CD4-positive, alpha-beta T cell treated with Interleukin-17A for 1 hour (primary cell): ENCODE data around the gene MAP2K5.

Experiments used
- DNase-seq: peaks from one replicate; pipeline ENCODE4 v3.0.0-alpha.2; 2020

MAP2K5 gene

GRCh38 chr15:67788986-67789385 lies 246.5 kb downstream of the MAP2K5 start:
- no peak for DNase-seq

DNA sequence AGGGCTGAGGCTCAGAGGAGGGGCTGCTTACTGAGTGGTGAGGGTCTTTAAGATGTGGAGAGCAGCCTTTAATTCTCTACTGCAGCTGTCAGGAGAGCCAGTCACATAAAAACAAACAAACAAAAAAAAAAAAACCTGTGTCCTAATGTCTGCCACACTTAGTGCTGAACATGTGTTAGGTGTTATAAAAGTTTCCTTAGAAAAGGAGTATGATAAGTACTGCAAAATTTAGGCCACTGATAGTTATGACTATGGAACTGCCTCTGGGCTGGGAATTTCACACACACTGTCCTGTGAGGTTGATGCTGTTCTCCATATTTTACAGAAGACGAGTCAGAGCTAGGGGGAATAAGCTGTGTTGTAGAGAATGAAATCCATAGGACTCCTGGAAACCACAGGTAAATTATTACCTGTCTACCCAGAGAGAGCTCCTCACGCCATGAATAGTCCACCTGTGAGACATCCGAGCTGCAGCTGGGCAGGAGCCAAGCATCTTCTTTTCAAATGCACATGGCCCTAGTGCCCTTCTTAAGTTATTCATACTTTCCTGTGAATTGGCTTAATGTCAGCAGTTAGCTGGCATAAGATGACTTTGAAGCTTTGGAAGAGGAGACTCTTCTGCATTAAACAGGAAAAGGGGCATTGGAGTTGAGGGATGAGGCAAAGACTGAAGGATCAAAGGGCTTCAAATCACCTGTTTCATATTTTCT lies 248.3 kb downstream of the MAP2K5 start:
- DNase-seq: no peak

GRCh38 chr15:67792250-67792942 lies 249.9 kb downstream of the MAP2K5 start:
- DNase-seq: no peak

DNA sequence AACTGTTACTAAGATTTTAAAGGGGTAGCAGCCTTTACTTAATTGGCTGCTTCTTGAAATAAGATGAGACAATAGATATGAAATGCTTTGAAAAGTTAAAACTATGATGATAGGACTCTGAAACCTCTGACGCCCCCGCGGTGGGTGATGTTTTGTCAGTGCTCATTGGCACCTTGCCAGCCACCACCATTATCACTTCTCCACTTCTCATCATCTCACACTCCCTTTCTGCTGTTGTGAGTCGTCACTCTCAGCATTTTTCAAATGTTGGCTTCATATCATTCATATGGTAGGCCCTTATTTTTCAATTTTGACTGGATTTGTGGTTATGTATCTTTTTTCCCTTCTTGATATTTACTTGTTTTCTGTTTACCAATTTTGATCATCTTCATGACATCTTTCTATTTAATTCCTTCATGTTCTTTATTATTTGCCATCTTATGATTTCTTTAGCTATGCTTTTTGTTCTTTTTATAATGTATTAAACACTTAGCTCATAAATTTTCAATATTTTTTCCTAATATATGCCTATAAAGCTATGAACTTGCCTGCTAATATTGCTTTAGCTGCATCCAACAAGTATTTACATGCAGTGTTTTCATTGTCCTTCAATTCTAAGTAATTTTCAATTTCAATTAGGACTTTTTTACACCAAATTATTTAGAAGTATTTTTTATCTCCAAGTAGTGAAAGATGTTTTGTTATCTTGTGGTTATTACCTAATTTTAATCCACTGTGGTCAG lies 252.5 kb downstream of the MAP2K5 start:
- DNase-seq: no peak

GRCh38 chr15:67796196-67797127 lies 254.0 kb downstream of the MAP2K5 start:
- no peak for DNase-seq

GRCh38 chr15:67799801-67800205 lies 257.3 kb downstream of the MAP2K5 start:
- no peak for DNase-seq

DNA sequence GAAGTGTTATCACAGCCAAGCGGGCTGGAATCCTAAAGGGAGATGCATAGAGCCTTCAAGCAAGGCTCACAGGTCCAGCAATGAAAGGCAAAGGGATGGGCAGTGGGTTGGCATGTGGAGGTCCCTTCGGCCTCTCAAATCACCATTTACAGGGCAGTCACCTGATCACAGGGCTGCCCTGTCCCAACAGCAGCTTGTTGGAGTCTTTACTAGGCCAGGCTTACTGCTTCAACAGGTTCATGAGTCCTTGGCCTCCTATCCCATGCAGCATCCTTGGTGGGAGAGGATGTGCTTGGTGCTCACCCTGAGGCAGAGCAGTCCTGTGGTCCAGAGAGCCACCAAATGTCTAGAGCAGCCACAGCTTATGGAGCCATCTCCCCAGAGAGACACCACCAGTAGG lies 258.6 kb downstream of the MAP2K5 start:
- DNase-seq: no peak

DNA sequence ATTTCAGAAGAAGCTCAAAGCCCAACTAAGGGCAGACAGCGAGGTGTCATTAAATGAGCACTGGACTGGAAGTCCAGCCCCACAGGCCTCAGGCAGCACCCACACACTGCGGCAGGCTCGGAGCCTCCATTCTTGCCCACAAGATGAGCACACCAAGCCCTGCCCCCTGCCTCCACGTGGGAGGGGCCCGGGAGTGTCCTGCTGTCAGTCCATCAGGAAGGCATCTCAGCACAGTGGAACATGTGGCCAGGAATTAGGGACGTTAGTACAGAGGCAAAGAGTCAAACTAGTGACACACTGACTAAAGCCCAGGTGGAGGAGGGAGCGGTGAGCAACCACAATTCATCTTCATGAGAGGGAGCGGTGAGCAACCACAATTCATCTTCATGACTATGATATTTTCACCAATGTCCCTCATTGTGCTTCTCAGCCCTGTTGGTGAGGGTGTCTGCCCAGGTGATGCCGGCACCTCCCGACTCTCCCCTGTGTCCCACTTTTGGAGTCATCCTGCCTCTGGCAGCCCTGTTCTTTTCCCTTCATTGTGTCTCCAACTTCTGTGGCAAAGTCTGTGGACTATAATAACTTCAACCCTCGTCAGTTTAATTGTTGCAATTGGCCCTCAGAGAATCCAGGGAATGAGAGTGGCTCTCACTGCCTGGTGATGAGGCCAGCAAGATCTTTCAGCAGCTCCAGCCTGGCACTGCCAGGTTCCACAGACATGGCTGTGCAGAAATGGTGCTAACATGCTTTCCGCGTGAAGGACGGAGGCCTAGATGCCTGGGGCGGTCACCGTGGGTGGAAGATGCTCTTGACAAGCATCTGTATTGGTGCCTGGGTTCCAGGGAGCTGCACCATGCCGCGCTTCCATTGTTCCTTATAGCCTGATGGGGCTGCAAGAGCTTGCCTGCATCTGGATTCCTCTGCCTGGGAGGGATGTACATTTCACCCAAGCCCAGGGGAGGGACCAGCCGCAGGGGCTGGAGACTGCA lies 259.7 kb downstream of the MAP2K5 start:
- DNase-seq: no peak

DNA sequence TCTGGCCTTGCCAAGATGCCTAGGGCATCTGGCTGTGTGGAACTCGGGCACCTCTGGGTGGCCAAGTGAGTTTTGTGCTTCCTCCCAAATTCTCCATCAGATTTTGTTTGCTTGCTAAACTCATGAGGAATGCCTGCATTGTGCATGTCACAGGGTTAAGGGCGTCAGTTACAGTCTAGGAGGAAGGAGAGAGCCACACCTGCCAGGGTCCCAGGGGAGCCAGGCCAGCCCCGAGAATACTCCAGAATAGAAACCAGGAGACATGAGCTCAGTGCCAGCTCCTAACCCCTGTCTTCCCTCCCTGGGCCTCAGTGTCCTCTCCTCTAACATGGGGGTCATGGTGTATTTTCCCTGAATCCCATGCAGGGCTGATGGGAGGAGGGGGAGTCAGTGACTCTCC lies 260.8 kb downstream of the MAP2K5 start:
- DNase-seq: no peak

GRCh38 chr15:67803996-67804843 lies 261.7 kb downstream of the MAP2K5 start:
- DNase-seq: no peak

DNA sequence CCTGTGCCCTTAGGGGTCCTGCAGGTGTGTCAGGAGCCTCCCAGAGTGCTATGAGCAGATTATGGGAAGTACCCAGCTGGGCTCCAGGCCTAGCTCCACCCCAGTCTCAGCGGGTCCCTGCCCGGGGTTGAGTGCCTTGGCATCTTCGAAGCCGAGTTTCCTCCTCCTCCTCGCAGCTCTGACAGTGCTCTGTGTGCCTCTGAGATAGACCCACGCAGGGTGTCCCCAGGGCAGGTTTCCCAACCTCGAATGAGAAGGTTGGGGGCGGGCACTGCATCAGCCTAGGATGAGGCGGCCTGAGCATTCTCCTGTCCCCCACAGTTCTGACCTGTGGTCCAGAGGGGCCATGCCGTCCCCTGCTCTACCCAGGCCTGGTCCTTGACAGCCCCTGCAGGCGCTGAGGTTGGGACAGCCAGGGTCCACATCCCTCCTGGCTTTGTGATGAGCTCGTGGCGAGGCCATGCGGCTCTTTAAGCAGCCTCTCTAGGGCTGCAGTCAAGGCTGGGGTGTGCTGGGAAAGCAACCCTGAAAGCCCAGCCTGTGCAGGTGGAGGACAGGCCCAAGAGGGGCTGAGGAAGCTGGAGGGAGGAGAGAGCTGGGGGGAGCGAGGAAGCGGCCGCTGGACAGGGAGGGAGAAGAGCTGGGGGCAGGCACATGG lies 262.6 kb downstream of the MAP2K5 start:
- DNase-seq: no peak

DNA sequence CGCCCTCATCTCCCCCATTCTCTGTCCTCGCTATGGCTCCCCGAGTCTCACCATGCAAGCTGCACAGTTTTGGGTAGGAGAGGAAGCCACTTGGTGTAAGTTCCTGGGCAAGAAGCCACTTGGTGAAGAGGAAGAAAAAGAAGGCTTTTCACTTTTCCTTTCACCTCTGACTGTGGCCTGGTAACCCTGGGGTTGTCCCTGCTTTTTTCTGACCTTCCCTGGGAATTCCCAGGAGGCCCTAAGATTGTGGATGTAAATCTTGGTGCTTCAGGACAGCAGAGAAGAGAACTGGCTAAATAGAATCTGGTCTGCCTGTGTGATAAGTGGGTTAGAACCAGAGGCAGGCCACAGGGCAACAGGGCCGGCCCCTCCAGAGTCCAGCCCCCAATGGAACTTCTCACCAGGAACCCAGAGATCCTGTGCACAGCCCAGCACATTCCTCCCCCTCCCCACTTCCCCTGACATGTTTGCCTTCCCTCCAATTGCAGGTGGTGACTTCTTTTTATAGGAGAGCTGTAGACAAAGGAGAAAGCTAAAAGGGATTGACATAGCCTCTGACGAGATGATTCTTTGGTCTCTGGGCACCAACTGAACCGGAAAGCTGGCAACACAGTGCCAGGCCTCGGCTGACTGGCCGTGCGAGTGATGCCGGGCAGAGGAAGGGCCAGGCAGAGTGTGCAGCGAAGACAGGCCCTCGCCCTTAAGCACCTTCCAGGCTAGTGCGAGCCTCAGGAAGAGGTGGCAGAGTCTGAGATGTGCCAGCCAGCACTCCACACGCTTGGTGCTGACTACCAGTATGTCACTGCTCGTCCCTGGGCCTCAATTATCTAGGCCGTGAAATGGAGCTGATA lies 263.4 kb downstream of the MAP2K5 start:
- DNase-seq: no peak

DNA sequence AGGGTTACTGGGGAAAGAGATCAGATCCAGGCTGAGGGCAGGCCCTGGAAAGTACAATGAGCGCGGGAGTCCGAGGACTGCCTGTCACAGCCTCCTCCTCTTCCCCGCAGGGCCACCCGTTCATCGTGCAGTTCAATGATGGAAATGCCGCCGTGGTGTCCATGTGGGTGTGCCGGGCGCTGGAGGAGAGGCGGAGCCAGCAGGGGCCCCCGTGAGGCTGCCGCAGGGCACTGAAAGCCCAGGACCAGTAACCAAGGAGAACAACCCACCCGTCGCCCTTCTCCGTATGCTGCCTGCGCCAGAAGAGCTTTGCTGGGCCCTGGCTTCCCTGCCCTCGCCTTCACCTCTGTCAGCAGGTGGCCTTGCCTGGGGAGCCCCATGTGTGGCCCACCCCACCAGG lies 264.0 kb downstream of the MAP2K5 start:
- no peak for DNase-seq

- no peak for DNase-seq
Observed at GRCh38 chr15:67807141-67807540, 264.6 kb downstream of the MAP2K5 start.

GRCh38 chr15:67807836-67808235 lies 265.3 kb downstream of the MAP2K5 start:
- no peak for DNase-seq

GRCh38 chr15:67808821-67809220 lies 266.3 kb downstream of the MAP2K5 start:
- no peak for DNase-seq

GRCh38 chr15:67809441-67809840 lies 266.9 kb downstream of the MAP2K5 start:
- no peak for DNase-seq

DNA sequence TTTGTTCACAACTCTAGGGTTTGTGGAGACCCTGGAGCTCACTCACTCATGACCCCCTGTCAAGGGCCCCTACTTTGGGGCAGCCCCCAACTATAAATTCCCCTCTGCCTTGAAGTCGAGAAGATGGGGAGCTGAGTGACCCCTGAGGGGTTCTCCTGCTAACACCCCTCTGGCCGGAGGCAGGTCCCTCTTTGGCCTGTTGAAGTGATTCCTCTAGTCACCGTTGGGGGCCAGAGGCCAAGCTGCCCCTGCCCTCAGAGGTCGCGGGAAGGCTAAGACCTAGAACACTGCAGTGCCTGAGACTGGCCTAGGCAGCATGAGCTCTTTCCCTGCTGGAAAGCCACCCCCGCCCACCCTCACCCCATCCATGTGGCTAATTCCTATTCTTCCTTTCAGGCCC lies 267.4 kb downstream of the MAP2K5 start:
- no peak for DNase-seq

- no peak for DNase-seq
Observed at GRCh38 chr15:67812241-67812644, 269.7 kb downstream of the MAP2K5 start.
